SK-N-MC (cell line): ENCODE measurements around the gene DSG2.

Experiments used
- DNase-seq: peaks from one replicate; pipeline ENCODE4 v3.0.0-alpha.2; 2011; ENCODE audit warnings: low read depth, low spot score
- H3K27ac ChIP-seq: fragments of 200-600 bp; sonication (generic); 2 replicates; pipeline ENCODE4 v1.5.1; 2016; ENCODE audit warnings: mixed run types
- H3K36me3 ChIP-seq: fragments of 200-600 bp; sonication (generic); 2 replicates; pipeline ENCODE4 v1.6.1; 2017; ENCODE audit warnings: antibody characterized with exemption, low read length, mixed read lengths; ENCODE audit not compliant: insufficient read depth
- H3K4me3 ChIP-seq: fragments of 200-600 bp; sonication (generic); 2 replicates; pipeline ENCODE4 v1.5.1; 2016
- H3K9ac ChIP-seq: fragments of 200-600 bp; sonication (generic); 2 replicates; pipeline ENCODE4 v1.8.0; 2017; ENCODE audit warnings: mixed run types, mixed read lengths; ENCODE audit not compliant: insufficient read length
- H3K9me3 ChIP-seq: fragments of 200-600 bp; sonication (generic); 2 replicates; pipeline ENCODE4 v1.6.1; 2017; ENCODE audit warnings: low read depth, mild to moderate bottlenecking, antibody characterized with exemption, low read length, moderate library complexity, mixed read lengths
- EZH2 ChIP-seq: fragments of 200-600 bp; sonication (generic); IDR thresholded peaks from one replicate; pipeline ENCODE4 v1.6.1; 2017; ENCODE audit warnings: antibody characterized with exemption
- FOXP2 ChIP-seq: optimal IDR thresholded peaks from 2 replicates; pipeline ENCODE3; 2011; ENCODE audit warnings: mild to moderate bottlenecking, moderate library complexity; ENCODE audit not compliant: insufficient read depth; ENCODE audit errors: extremely low read length, control extremely low read depth
- POLR2AphosphoS5 ChIP-seq: IDR thresholded peaks from 2 replicates; pipeline ENCODE4 v1.6.1; 2012; ENCODE audit warnings: mild to moderate bottlenecking, low read depth, low read length, borderline replicate concordance

The DSG2 gene

DNA sequence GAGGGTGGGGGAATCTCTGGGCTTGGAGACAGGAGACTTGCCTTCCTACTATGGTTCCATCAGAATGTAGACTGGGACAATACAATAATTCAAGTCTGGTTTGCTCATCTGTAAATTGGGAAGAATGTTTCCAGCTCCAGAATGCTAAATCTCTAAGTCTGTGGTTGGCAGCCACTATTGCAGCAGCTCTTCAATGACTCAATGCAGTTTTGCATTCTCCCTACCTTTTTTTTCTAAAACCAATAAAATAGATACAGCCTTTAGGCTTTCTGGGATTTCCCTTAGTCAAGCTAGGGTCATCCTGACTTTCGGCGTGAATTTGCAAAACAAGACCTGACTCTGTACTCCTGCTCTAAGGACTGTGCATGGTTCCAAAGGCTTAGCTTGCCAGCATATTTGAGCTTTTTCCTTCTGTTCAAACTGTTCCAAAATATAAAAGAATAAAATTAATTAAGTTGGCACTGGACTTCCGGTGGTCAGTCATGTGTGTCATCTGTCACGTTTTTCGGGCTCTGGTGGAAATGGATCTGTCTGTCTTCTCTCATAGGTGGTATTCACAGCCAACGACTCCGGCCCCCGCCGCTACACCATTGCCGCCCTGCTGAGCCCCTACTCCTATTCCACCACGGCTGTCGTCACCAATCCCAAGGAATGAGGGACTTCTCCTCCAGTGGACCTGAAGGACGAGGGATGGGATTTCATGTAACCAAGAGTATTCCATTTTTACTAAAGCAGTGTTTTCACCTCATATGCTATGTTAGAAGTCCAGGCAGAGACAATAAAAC, 100.2 kb downstream of the DSG2 start:
- Histone ChIP-seq H3K9me3 (no peaks in the 10 kb centered on the region), H3K4me3 (no peak overlapping the region), H3K36me3 (no peaks in the 10 kb centered on the region), H3K9ac (no peak overlapping the region), H3K27ac (no peak overlapping the region)
- no peak for TF ChIP-seq POLR2AphosphoS5
- no peak for TF ChIP-seq FOXP2
- no peak for TF ChIP-seq EZH2
- no peak for DNase-seq
